Measurements from ENCODE around the gene CDH4.

The CDH4 gene

DNA sequence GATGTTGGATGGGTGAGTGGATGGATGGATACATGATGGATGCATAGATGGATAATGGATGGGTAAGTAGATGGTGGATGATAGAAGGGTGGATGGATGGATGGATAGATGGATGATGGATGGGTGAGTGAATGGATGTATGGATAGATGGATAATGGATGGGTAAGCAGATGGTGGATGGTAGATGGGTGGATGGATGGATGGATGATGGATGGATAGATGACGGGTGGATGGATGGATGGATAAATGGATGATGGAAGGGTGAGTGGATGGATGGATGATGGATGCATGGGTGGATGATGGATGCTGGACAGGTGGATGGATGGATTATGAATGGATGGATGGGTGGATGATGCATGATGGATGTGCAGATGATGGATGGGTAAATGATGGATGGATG is 638.1 kb downstream of the CDH4 start:
- TF ChIP-seq ZFX (IDR thresholded peaks at IDR 0.05; ENCODE audit: borderline replicate concordance) = no peak
- TF ChIP-seq, protein P1, sequence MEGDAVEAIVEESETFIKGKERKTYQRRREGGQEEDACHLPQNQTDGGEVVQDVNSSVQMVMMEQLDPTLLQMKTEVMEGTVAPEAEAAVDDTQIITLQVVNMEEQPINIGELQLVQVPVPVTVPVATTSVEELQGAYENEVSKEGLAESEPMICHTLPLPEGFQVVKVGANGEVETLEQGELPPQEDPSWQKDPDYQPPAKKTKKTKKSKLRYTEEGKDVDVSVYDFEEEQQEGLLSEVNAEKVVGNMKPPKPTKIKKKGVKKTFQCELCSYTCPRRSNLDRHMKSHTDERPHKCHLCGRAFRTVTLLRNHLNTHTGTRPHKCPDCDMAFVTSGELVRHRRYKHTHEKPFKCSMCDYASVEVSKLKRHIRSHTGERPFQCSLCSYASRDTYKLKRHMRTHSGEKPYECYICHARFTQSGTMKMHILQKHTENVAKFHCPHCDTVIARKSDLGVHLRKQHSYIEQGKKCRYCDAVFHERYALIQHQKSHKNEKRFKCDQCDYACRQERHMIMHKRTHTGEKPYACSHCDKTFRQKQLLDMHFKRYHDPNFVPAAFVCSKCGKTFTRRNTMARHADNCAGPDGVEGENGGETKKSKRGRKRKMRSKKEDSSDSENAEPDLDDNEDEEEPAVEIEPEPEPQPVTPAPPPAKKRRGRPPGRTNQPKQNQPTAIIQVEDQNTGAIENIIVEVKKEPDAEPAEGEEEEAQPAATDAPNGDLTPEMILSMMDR (IDR thresholded peaks at IDR 0.05) = no peak
- H3K27ac ChIP-seq = no peak overlapping the region

DNA sequence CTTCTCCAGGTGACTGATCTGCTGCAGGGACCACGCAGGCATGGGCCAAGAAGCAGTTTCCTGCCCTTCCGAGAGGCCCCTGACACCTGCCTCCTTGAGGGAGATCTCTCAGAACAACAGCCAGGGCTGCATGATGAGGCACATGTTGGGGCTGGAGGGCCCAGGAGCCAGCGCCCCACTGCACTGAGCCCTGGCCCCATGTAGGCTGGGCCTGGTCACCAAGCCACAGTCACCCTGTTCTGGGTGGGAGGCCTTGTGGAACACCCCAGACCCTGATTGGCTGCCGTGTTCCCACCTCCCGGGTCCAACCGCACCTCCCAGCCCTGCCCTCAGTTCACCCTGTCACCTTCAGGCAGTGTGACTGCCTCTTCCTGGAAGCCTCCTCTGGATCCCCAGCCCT is 639.4 kb downstream of the CDH4 start:
- no peak overlapping the region for H3K27ac ChIP-seq
- TF ChIP-seq, protein P1 (IDR thresholded peaks at IDR 0.05) = no peak
- no peak for TF ChIP-seq ZFX (IDR thresholded peaks at IDR 0.05; ENCODE audit: borderline replicate concordance)

DNA sequence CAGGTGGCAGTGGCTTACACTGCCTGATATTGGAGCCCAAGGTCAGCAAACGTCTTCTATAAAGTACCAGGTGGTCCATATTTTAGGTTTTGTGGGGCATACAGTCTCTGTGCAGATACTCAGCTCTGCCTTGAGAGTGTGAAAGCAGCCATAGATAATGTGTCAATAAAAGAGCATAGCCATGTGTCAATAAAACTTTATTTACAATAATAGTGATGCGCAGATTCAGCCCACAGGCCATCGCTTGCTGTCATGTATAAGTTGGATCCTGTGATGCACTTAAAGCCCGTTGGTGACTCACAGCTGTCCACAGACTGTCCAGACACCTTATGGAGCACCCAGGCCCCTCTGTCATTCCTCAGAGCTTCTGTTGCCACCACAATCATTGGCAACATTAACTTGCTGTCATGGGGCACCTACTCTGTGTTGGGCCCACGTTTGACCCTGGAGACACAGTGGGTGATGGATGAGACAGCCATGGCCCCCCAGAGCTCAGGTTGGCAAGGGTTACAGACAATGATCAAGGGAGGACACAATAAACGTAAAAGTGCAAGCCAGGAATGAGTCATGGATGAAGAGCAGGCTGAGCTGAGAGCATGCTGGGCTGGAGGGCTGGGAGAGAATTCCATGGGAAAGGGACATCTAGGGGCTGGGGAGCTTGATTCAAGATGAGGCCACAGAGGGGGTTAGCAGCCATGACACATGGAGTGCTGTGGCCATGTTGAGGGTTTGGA is 640.0 kb downstream of the CDH4 start:
- no peak overlapping the region for H3K27ac ChIP-seq
- no peak for TF ChIP-seq ZFX (IDR thresholded peaks at IDR 0.05; ENCODE audit: borderline replicate concordance)
- TF ChIP-seq, protein P1 (IDR thresholded peaks at IDR 0.05) = no peak

DNA sequence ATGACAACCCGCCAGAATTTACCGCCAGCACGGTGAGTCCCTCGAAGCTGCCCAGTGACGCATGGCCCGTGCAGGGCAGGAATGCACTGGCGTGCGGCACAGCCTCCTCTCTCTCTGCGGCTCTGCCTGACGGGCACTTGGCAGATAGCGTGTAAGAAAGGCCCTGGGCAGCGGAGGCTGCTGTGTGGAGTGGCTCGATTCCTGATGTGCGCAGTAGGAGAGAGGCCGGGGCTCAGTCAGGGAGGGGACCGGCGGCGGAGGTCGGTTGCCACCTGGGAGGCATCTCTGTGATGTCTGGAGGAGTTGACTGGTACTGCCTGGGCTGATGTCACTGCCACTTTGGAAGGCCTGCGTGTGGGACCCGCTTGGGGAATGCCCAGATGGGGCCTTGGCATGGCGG is 643.0 kb downstream of the CDH4 start:
- no peak overlapping the region for H3K27ac ChIP-seq
- no peak for TF ChIP-seq ZFX (IDR thresholded peaks at IDR 0.05; ENCODE audit: borderline replicate concordance)
- TF ChIP-seq, protein P1 (IDR thresholded peaks at IDR 0.05) = no peak

DNA sequence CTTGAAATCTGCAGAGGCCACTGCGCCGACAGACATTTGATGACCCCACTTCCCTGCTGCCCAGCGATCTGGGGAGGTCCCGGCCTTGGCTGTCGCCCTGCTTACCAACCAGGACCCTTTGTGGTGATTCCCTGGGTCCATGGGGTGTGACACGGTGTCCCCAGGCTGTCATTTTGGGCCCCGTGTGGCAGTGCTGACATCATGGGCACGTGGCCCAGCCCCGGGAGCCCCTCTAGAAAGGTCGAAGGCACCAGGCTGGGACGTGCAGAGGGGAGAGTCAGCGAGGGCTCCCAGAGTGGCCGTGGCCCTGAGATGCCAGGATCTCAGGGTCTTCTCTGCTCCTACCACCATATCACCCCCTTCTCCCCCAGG is 643.6 kb downstream of the CDH4 start:
- TF ChIP-seq ZFX (IDR thresholded peaks at IDR 0.05; ENCODE audit: borderline replicate concordance) = no peak
- TF ChIP-seq, protein P1 (IDR thresholded peaks at IDR 0.05) = no peak
- H3K27ac ChIP-seq = no peak overlapping the region

DNA sequence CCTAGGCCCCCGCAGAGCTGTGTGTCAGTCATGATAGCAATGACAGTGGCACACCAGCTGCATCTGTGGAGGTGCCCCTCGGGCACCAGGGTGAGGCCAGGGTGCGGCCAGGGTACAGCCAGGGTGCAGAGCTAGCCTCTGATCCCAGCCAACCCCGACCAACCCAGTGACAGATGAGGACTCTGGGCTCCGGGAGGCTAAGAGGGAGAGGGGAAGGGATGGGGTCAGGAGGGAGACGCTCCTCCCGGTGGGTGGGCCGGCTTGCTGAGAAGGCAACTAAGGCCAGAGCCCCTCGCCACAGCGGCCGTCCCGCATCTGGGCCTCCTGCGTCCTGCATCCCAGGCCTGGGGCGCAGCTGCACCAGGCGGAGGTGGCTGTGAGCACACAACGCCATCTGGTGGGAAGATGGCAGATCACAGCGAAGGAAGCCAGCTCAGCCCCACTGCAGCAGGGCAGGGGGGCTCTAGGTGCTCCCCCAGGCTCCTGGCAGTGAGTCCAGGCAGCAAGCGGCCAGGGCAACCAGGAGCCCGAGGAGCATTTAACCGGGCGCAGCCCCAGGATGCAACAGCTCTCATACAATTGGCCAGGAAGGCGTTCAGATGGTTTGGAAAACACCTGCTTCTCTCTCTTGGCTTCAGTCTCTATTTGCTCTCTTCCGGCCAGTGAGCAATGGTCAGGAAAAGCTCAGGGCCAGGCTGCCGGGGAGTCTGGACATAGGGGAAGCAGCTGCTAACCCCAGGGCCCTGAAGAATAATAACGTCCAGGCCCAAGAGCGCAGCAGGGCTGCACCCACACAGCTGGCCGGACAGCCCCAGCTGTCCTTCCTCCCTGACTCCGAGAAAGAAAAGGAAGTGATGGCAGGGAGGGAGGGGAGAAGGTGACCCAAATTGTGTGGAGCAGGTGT is 644.2 kb downstream of the CDH4 start:
- no peak for TF ChIP-seq ZFX (IDR thresholded peaks at IDR 0.05; ENCODE audit: borderline replicate concordance)
- TF ChIP-seq, protein P1 (IDR thresholded peaks at IDR 0.05) = peak; percentile 92
- H3K27ac ChIP-seq = no peak overlapping the region
